ENCODE results near the gene PIAS4. TPM values are rescaled to one million over a fixed set of nuclear protein-coding genes. Genes with fewer than 3 reads are reported as not detected.

The PIAS4 gene
- total and polyA plus RNA-seq, 8 donors = 20.9 to 29.9 (median 24.2) TPM

DNA sequence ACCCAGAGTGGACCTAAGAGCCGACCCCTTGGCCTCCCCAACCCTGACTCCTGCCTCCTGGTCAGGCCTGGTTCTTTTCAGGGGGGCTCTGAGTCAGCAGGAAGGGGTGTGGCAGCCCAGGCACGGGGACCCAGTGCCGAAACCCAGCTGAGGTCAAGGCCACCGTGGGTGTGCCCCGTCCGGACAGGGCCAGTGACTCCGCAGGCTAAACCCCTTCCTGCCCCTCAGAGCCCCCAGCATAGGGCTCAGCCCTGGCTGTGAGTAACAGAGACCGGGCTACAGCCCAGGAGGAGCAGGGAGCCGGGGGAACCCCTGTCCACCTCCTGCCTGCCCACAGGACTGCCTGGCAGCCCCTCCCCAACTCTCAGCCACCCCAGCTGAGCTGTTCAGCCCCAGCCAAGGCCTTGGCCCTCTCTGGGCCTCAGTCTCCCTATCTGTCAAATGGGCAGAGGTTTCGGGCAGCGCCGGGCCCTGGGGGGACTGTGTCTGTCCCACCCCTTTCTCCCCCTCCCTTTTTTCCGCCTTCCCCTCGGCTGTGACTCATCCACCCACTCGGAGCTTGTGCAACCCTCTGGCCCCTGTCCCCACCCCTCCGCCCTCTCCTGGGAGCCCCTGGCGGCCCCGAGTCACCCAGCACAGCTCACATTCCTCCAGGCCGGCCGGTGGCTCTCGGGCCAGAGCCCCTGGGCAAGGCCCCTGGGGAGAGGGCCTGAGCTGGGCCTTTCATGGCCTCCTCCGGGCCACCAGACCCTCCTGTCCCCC lies 50.6 kb downstream of the PIAS4 start:
- peak in 3 of 4 donors; percentile 39 to 95 (median 90) for DNase-seq
- H3K9me3 ChIP-seq = no peaks in the 10 kb centered on the region
- H3K27ac ChIP-seq = peak overlapping the region; percentile 90 to 94
- no peaks in the 10 kb centered on the region for H3K27me3 ChIP-seq
- peak; percentile 74 for ATAC-seq
- H3K4me3 ChIP-seq = peak overlapping the region in 1 of 2 donors; percentile 93
- H3K36me3 ChIP-seq = peaks cover 0 to 32% of the 10 kb centered on the region in 2 donors
- intact Hi-C loops (cut with DNase I) = no loop called here
- peaks cover 52 to 86% of the 10 kb centered on the region in 2 donors for H3K4me1 ChIP-seq
- TF ChIP-seq, protein P1, sequence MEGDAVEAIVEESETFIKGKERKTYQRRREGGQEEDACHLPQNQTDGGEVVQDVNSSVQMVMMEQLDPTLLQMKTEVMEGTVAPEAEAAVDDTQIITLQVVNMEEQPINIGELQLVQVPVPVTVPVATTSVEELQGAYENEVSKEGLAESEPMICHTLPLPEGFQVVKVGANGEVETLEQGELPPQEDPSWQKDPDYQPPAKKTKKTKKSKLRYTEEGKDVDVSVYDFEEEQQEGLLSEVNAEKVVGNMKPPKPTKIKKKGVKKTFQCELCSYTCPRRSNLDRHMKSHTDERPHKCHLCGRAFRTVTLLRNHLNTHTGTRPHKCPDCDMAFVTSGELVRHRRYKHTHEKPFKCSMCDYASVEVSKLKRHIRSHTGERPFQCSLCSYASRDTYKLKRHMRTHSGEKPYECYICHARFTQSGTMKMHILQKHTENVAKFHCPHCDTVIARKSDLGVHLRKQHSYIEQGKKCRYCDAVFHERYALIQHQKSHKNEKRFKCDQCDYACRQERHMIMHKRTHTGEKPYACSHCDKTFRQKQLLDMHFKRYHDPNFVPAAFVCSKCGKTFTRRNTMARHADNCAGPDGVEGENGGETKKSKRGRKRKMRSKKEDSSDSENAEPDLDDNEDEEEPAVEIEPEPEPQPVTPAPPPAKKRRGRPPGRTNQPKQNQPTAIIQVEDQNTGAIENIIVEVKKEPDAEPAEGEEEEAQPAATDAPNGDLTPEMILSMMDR (IDR thresholded peaks at IDR 0.05) = no peak

DNA sequence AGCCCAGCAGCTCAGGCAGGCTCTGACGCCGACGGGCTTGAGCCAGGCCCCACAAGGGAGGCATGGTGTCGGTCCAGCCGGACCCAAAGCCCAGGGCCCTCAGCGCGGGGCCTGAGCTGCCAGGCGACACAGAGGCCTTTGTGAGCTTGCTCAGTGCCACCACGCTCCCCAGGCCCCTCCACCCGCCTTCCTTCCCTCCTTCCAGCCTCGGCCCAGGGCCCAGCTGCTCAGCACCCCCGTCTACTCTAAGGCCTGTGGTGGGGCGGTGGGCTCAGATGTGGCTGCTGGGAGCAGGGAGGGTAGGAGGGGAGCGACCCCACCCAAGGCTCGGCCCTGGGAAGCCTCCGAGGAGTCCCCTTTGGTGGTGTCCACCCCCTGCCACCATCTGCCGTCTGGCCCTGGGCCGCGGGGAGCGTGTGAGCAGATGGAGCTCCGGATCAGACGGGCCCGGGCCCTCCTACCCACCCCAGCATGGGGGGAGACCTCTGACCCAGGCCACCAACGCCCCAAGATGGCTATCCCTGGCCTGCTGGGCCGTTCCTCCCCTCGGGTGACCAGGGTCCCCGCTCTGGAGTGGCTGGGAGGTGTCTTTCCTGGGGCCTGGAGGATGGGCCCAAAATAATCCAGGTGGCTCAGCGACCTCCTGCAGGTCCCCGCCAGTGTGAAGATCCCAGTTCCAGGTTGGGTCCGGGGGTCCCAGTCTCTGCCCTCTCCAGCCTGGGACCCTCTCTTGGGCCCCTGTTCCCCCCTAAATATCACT lies 51.3 kb downstream of the PIAS4 start:
- H3K4me3 ChIP-seq = peak overlapping the region in 1 of 2 donors; percentile 93
- intact Hi-C loops (cut with DNase I) = no loop called here
- TF ChIP-seq, protein P1 (IDR thresholded peaks at IDR 0.05) = no peak
- DNase-seq (peak in 1 of 4 donors; percentile 83), ATAC-seq (peak; percentile 1)
- H3K4me1 ChIP-seq = peaks cover 58 to 86% of the 10 kb centered on the region in 2 donors
- H3K27ac ChIP-seq = peak overlapping the region; percentile 90 to 94
- no peaks in the 10 kb centered on the region for H3K9me3 ChIP-seq
- no peaks in the 10 kb centered on the region for H3K27me3 ChIP-seq
- peaks cover 0 to 30% of the 10 kb centered on the region in 2 donors for H3K36me3 ChIP-seq

DNA sequence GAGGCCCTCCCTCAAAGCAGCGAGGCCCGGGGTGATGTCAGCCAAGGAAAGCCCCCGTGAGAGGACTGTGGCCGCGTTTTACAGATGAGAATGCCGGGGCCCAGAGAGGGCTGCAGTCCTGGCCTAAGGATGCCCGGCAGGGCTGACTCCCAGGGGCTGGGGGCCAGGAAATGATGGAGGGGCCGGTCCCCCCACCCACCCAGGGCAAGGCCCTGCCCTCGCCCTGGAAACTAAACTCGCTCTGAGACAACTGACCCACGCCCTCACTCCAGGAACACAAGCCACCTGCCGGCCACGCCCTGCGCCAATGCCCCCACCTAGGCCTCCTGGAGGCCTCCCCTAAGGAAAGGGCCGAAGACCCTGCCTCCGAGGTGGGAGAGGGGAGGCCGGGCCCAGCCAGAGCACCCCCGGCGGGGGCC lies 51.9 kb downstream of the PIAS4 start:
- peaks cover 58 to 85% of the 10 kb centered on the region in 2 donors for H3K4me1 ChIP-seq
- DNase-seq = peak in 1 of 4 donors; percentile 83
- peaks cover 0 to 24% of the 10 kb centered on the region in 2 donors for H3K36me3 ChIP-seq
- ATAC-seq = no peak
- no peaks in the 10 kb centered on the region for H3K27me3 ChIP-seq
- peak overlapping the region in 1 of 2 donors; percentile 93 for H3K4me3 ChIP-seq
- intact Hi-C loops (cut with DNase I) = no loop called here
- peak overlapping the region; percentile 90 to 94 for H3K27ac ChIP-seq
- no peaks in the 10 kb centered on the region for H3K9me3 ChIP-seq
- TF ChIP-seq, protein P1 (IDR thresholded peaks at IDR 0.05) = no peak

DNA sequence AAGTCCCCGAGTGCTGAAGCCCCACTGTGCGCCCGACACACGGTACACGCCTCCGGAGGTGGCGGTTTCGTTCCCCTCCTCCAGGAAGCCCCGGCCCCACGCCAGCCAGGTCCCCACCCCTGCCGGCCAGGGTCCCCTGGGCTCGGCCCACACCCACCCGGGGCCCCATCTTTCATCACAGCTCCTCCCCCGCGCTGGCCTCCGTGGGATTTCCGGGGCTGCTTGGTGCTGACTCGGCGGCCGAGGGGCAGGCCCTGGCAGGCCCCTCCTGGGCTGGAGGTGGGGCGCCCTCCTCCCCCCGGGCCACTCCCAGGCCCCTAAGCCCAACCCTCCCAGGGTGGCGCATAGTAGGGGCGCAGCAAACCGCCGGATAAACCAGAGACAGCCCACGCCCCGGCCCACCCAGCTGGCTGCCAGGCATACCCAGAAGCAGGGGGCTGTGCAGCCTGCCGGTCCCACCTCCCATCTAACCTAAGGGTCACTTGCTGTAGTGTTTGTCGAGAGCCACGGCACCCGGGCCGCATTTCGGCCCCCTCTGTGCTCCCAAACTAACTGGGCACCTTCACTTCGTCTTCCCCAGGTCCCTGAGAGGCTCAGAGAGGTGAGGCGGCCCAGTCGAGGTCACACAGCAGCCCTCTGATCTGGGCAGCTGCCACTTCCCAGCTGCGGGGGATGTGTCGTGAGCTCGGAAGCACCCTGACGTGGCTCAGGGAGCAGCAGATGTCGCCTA lies 52.5 kb downstream of the PIAS4 start:
- Histone ChIP-seq H3K4me3 (peak overlapping the region in 1 of 2 donors; percentile 93), H3K27me3 (no peaks in the 10 kb centered on the region), H3K27ac (peak overlapping the region; percentile 90 to 94), H3K4me1 (peaks cover 58 to 85% of the 10 kb centered on the region in 2 donors), H3K36me3 (peaks cover 0 to 18% of the 10 kb centered on the region in 2 donors), H3K9me3 (no peaks in the 10 kb centered on the region)
- intact Hi-C loops (cut with DNase I) = no loop called here
- ATAC-seq (no peak), DNase-seq (peak in 1 of 4 donors; percentile 89)
- TF ChIP-seq, protein P1 (IDR thresholded peaks at IDR 0.05) = no peak
